Endodermal cell (in vitro differentiated cells): ENCODE measurements around the gene DSP. TPM values are rescaled to one million over a fixed set of nuclear protein-coding genes. Genes with fewer than 3 reads are reported as not detected.

Experiments
- DNase-seq: peaks from one replicate; pipeline ENCODE4 v3.0.0-alpha.2; 2017
- H3K27ac ChIP-seq: 2 replicates; pipeline ENCODE4 v1.5.1; 2013; ENCODE audit warnings: mild to moderate bottlenecking, low read depth, low read length, moderate library complexity
- H3K27me3 ChIP-seq: 2 replicates; pipeline ENCODE4 v1.6.1; 2013; ENCODE audit warnings: mild to moderate bottlenecking, low read length, moderate library complexity; ENCODE audit not compliant: insufficient read depth, control insufficient read depth, poor library complexity, severe bottlenecking
- H3K36me3 ChIP-seq: 2 replicates; pipeline ENCODE4 v1.7.0; 2013; ENCODE audit warnings: mild to moderate bottlenecking, low read length, moderate library complexity; ENCODE audit not compliant: control insufficient read depth, insufficient read depth
- H3K4me1 ChIP-seq: one replicate; pipeline ENCODE4 v1.7.0; 2013; ENCODE audit warnings: low read length; ENCODE audit not compliant: control insufficient read depth, insufficient read depth
- H3K4me3 ChIP-seq: 2 replicates; pipeline ENCODE4 v1.5.1; 2013; ENCODE audit warnings: mild to moderate bottlenecking, low read length, moderate library complexity
- H3K9ac ChIP-seq: 2 replicates; pipeline ENCODE4 v1.6.1; 2013; ENCODE audit warnings: mild to moderate bottlenecking, low read length, moderate library complexity; ENCODE audit not compliant: poor library complexity, severe bottlenecking; ENCODE audit errors: extremely low read depth
- H3K9me3 ChIP-seq: 2 replicates; pipeline ENCODE4 v1.6.1; 2013; ENCODE audit warnings: mild to moderate bottlenecking, low read length, moderate library complexity; ENCODE audit not compliant: control insufficient read depth
- H3K27ac Mint-ChIP-seq: 2 replicates; pipeline ENCODE4 v1.8.0; 2020; ENCODE audit warnings: mixed read lengths
- H3K27me3 Mint-ChIP-seq: 2 replicates; pipeline ENCODE4 v1.8.0; 2021; ENCODE audit warnings: mild to moderate bottlenecking, mixed read lengths; ENCODE audit not compliant: insufficient read depth
- H3K36me3 Mint-ChIP-seq: 2 replicates; pipeline ENCODE4 v1.8.0; 2020; ENCODE audit warnings: low read depth, mixed read lengths
- H3K4me1 Mint-ChIP-seq: 2 replicates; pipeline ENCODE4 v1.8.0; 2020; ENCODE audit warnings: mixed read lengths
- H3K4me3 Mint-ChIP-seq: 2 replicates; pipeline ENCODE4 v1.8.0; 2020; ENCODE audit warnings: mild to moderate bottlenecking, moderate library complexity, mixed read lengths
- H3K9me3 Mint-ChIP-seq: 2 replicates; pipeline ENCODE4 v1.8.0; 2020; ENCODE audit warnings: mild to moderate bottlenecking, mixed read lengths
- WGBS, 2 experiments: methylation state at CpG; one replicate each; pipeline versions ENCODE4 v1.1.5 to v1.1.7; 2013; ENCODE audit warnings: missing lambda C conversion rate in 2 of 2, mixed read lengths in 1 of 2; ENCODE audit not compliant: insufficient coverage in 1 of 2, insufficient read length in 1 of 2; 5-methylcytosine and 5-hydroxymethylcytosine counted together
- total RNA-seq, 2 donors: library from RNA; stranded (reverse); fragmentation: NEBNext Ultra II Directional in 1 of 2; extraction: Animal tissue kit (Norgen Biotek cat#: 25700) in 1 of 2; gene quantifications; 2 replicates in 1 of 2; 3 replicates in 1 of 2; pipeline ENCODE4 v1.2.1, GENCODE V29; 2021
- TF ChIP-seq, protein P1 (sequence below): fragments of 200-600 bp; sonication (generic); conservative IDR thresholded peaks from 2 replicates; pipeline ENCODE4 v1.5.0; 2021; ENCODE audit warnings: antibody characterized with exemption, mild to moderate bottlenecking

The DSP gene
- total RNA-seq, 2 donors from 2014 or later: 123 to 152 TPM

DNA sequence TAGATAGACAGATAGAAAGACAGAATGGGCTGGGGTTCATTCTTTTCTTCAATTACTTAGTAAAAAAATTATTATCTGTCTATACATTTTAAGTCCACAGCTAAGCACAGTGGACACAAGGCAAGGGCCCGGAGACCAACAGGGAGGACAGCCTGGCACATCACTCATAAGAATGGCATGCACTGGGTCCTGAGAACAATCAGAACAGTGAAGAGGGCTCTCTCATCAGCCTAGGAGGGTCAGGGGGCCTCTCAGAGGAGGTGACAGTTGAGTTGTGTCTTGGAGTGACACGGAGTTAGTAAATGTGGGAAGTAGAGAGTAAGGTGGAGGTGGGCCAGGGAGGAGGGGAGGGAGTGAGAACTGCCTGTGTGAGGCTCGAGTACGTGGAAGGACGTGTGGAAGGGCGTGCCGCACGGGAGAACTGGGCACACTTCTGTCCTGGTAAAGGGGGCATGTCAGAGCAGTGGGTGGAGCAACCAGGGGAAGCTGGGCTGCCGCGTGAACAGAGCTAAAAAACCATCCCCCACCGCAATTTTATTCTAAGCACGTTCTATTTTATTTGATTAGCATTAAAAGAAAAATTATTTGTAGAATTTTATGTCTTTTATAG, 45.1 kb upstream of the DSP start:
- H3K9me3 ChIP-seq: peaks cover 9% of the 10 kb centered on the region
- no peaks in the 10 kb centered on the region for H3K4me1 ChIP-seq
- WGBS, 2 experiments: 85 to 87% methylated on average over 8 to 10 of the region's 12 CpGs
- no peak for DNase-seq
- peaks cover 23% of the 10 kb centered on the region for H3K27me3 ChIP-seq
- H3K27ac ChIP-seq: no peak overlapping the region
- H3K9ac ChIP-seq: no peak overlapping the region
- Mint-ChIP-seq H3K27ac (no peak overlapping the region), H3K9me3 (peaks cover 7% of the 10 kb centered on the region), H3K4me1 (no peaks in the 10 kb centered on the region), H3K27me3 (peaks cover 6% of the 10 kb centered on the region), H3K4me3 (no peak overlapping the region), H3K36me3 (no peaks in the 10 kb centered on the region)
- H3K36me3 ChIP-seq: no peaks in the 10 kb centered on the region
- TF ChIP-seq, protein P1, sequence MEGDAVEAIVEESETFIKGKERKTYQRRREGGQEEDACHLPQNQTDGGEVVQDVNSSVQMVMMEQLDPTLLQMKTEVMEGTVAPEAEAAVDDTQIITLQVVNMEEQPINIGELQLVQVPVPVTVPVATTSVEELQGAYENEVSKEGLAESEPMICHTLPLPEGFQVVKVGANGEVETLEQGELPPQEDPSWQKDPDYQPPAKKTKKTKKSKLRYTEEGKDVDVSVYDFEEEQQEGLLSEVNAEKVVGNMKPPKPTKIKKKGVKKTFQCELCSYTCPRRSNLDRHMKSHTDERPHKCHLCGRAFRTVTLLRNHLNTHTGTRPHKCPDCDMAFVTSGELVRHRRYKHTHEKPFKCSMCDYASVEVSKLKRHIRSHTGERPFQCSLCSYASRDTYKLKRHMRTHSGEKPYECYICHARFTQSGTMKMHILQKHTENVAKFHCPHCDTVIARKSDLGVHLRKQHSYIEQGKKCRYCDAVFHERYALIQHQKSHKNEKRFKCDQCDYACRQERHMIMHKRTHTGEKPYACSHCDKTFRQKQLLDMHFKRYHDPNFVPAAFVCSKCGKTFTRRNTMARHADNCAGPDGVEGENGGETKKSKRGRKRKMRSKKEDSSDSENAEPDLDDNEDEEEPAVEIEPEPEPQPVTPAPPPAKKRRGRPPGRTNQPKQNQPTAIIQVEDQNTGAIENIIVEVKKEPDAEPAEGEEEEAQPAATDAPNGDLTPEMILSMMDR: no peak
- H3K4me3 ChIP-seq: no peak overlapping the region

DNA sequence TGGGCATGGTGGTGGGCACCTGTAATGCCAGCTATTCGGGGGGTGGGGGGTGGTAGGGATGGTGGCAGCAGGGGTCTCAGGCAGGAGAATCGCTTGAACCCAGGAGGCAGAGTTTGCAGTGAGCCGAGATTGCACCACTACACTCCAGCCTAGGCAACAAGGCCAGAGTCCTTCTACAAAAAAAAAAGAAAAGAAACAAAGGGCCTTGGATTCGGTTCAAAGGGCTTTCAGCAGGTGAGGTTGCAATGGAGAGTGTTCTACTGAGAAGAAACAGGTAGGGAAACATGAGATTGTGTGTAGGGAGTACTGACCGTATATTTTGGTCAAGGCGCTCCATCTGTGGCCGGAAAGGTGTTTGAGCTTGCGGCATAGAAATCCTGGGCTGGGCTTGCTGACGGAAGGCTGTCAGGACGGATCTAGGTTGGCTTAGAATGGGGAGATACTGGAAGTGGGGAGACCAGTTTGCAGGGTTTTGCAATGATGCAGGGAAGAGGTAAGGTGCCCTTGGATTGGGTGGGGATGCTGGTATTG, 40.7 kb upstream of the DSP start:
- H3K9me3 Mint-ChIP-seq: no peaks in the 10 kb centered on the region
- Histone ChIP-seq H3K9me3 (no peaks in the 10 kb centered on the region), H3K27ac (no peak overlapping the region), H3K9ac (no peak overlapping the region), H3K4me3 (no peak overlapping the region), H3K36me3 (no peaks in the 10 kb centered on the region), H3K27me3 (peaks cover 9% of the 10 kb centered on the region), H3K4me1 (no peaks in the 10 kb centered on the region)
- H3K4me3 Mint-ChIP-seq: no peak overlapping the region
- TF ChIP-seq, protein P1: no peak
- peaks cover 17% of the 10 kb centered on the region for H3K4me1 Mint-ChIP-seq
- no peaks in the 10 kb centered on the region for H3K27me3 Mint-ChIP-seq
- DNase-seq: no peak
- WGBS, 2 experiments: 90 to 94% methylated on average over 2 to 10 of the region's 10 CpGs
- no peaks in the 10 kb centered on the region for H3K36me3 Mint-ChIP-seq
- no peak overlapping the region for H3K27ac Mint-ChIP-seq

DNA sequence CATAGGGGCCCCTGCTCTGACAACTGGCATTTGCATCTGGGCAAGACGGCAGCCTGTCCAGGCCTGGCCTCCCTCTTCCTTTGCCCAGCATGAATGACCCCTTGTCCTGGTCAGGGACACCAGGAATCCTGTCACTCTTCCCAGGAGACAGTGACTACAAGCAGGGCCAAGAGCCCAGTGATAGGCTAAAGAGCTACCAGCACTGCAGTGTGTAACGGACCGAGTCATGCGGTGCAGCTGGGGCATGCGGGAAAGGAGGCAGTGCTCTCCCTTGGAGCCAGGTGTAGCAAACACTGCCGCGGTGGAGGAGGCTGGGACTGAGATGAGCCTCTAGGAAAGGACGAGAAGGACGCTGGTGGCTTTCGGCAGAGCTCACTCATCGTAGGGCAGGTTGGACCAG, 38.7 kb upstream of the DSP start:
- Histone ChIP-seq H3K9me3 (no peaks in the 10 kb centered on the region), H3K9ac (no peak overlapping the region), H3K27me3 (peaks cover 9% of the 10 kb centered on the region), H3K27ac (no peak overlapping the region), H3K36me3 (no peaks in the 10 kb centered on the region), H3K4me3 (no peak overlapping the region), H3K4me1 (no peaks in the 10 kb centered on the region)
- no peaks in the 10 kb centered on the region for H3K36me3 Mint-ChIP-seq
- H3K27me3 Mint-ChIP-seq: no peaks in the 10 kb centered on the region
- TF ChIP-seq, protein P1: no peak
- no peak overlapping the region for H3K27ac Mint-ChIP-seq
- no peaks in the 10 kb centered on the region for H3K9me3 Mint-ChIP-seq
- H3K4me1 Mint-ChIP-seq: peaks cover 23% of the 10 kb centered on the region
- peak; percentile 67 for DNase-seq
- H3K4me3 Mint-ChIP-seq: no peak overlapping the region
- 86 to 93% methylated on average over 11 of the region's 11 CpGs for WGBS, 2 experiments
